Liver (tissue), 9 donors: ENCODE results near the gene KCNIP4. TPM values are rescaled to one million over a fixed set of nuclear protein-coding genes. Genes with fewer than 3 reads are reported as not detected.

Experiments
- DNase-seq: peaks from one replicate; pipeline ENCODE4 v3.0.0-alpha.2; 2017; ENCODE audit warnings: low spot score
- H3K27ac ChIP-seq, 2 donors: one replicate each; pipeline ENCODE4 v1.7.0; 2013; ENCODE audit warnings: inconsistent platforms in 2 of 2, low read length in 2 of 2, control low read depth in 1 of 2, low read depth in 1 of 2, mild to moderate bottlenecking in 1 of 2
- H3K27me3 ChIP-seq, 4 donors: one replicate each; pipeline versions ENCODE4 v1.6.1 to v1.7.0; 2013; ENCODE audit warnings: low read length in 3 of 4, inconsistent platforms in 1 of 4, mild to moderate bottlenecking in 1 of 4, moderate library complexity in 1 of 4; ENCODE audit not compliant: control insufficient read depth in 4 of 4, insufficient read depth in 4 of 4
- H3K36me3 ChIP-seq, 4 donors: one replicate each; pipeline versions ENCODE4 v1.6.1 to v1.7.0; 2013; ENCODE audit warnings: low read length in 3 of 4, mild to moderate bottlenecking in 3 of 4, low read depth in 1 of 4, moderate library complexity in 1 of 4; ENCODE audit not compliant: control insufficient read depth in 4 of 4, insufficient read depth in 3 of 4
- H3K4me1 ChIP-seq, 4 donors: one replicate each; pipeline versions ENCODE4 v1.6.1 to v1.7.0; 2013; ENCODE audit warnings: low read length in 3 of 4, mild to moderate bottlenecking in 3 of 4, moderate library complexity in 1 of 4; ENCODE audit not compliant: control insufficient read depth in 4 of 4, insufficient read depth in 4 of 4
- H3K4me3 ChIP-seq, 3 donors: one replicate each; pipeline versions ENCODE4 v1.6.1 to v1.7.0; 2013; ENCODE audit warnings: low read length in 3 of 3, control low read depth in 1 of 3, low read depth in 1 of 3, mild to moderate bottlenecking in 1 of 3
- H3K9ac ChIP-seq, 2 donors: one replicate each; pipeline ENCODE4 v1.7.0; 2013; ENCODE audit warnings: low read length in 2 of 2, mild to moderate bottlenecking in 2 of 2, moderate library complexity in 2 of 2, control low read depth in 1 of 2, low read depth in 1 of 2
- H3K9me3 ChIP-seq, 4 donors: one replicate each; pipeline versions ENCODE4 v1.6.1 to v1.7.0; 2013; ENCODE audit warnings: low read length in 3 of 4; ENCODE audit not compliant: control insufficient read depth in 4 of 4
- EGR1 ChIP-seq, 2 donors: IDR thresholded peaks; 2 replicates each; pipeline ENCODE4 v1.6.1; 2016 to 2018; ENCODE audit warnings: antibody characterized with exemption in 2 of 2, low read depth in 2 of 2
- FOXA1 ChIP-seq: IDR thresholded peaks from 2 replicates; pipeline ENCODE4 v1.6.1; 2016; ENCODE audit warnings: antibody characterized with exemption
- FOXA2 ChIP-seq: IDR thresholded peaks from 2 replicates; pipeline ENCODE4 v1.6.1; 2016; ENCODE audit warnings: antibody characterized with exemption
- GABPA ChIP-seq, 2 donors: IDR thresholded peaks in 1 of 2; conservative IDR thresholded peaks in 1 of 2; 2 replicates each; pipeline ENCODE4 v1.6.1; 2016; ENCODE audit warnings: antibody characterized with exemption in 2 of 2, mild to moderate bottlenecking in 1 of 2, moderate library complexity in 1 of 2
- HNF4A ChIP-seq, 2 donors: conservative IDR thresholded peaks; 2 replicates each; pipeline ENCODE4 v1.6.1; 2016; ENCODE audit warnings: antibody characterized with exemption in 2 of 2, mild to moderate bottlenecking in 2 of 2
- HNF4G ChIP-seq: IDR thresholded peaks from 2 replicates; pipeline ENCODE4 v1.6.1; 2016; ENCODE audit warnings: antibody characterized with exemption
- JUND ChIP-seq, 2 donors: IDR thresholded peaks; 2 replicates each; pipeline ENCODE4 v1.6.1; 2016; ENCODE audit warnings: antibody characterized with exemption in 2 of 2
- NR2F2 ChIP-seq: IDR thresholded peaks from 2 replicates; pipeline ENCODE4 v1.6.1; 2016; ENCODE audit warnings: antibody characterized with exemption
- RXRA ChIP-seq, 2 donors: IDR thresholded peaks; 2 replicates each; pipeline ENCODE4 v1.6.1; 2017 to 2018; ENCODE audit warnings: antibody characterized with exemption in 2 of 2, mild to moderate bottlenecking in 1 of 2
- TAF1 ChIP-seq: conservative IDR thresholded peaks from 2 replicates; pipeline ENCODE4 v1.6.1; 2016; ENCODE audit warnings: antibody characterized with exemption, mild to moderate bottlenecking
- YY1 ChIP-seq: IDR thresholded peaks from 2 replicates; pipeline ENCODE4 v1.6.1; 2016; ENCODE audit warnings: antibody characterized with exemption, mild to moderate bottlenecking
- WGBS: extraction: QIAGEN DNeasy Blood & Tissue Kit; methylation state at CpG from one replicate; pipeline ENCODE4 v1.1.7; 2013; 5-methylcytosine and 5-hydroxymethylcytosine counted together
- polyA plus RNA-seq, 2 donors: library from polyadenylated mRNA; stranded (reverse) in 1 of 2; unstranded in 1 of 2; fragments of 200-250 nt in 1 of 2; fragments of >200 nt in 1 of 2; fragmentation: Nextera tagmentation in 1 of 2; extraction: Ambion mirVana in 1 of 2; gene quantifications; one replicate each; pipeline versions ENCODE4 v1.2.1 to v1.2.3, GENCODE V29; 2013 to 2015
- total RNA-seq, 2 donors: library from RNA; depleted of rRNA; stranded (reverse); fragments of >200 nt; gene quantifications; one replicate each; pipeline ENCODE4 v1.2.3, GENCODE V29; 2014
- TF ChIP-seq, protein P1 (sequence below): fragments of 150-350 bp; IDR thresholded peaks from 2 replicates; pipeline ENCODE4 v1.5.1; 2017; ENCODE audit warnings: improper control_type of control experiment, low read depth, low read length; ENCODE audit not compliant: missing input control
- TF ChIP-seq, protein P2 (sequence below): IDR thresholded peaks from 2 replicates; pipeline ENCODE4 v1.6.1; 2016; ENCODE audit warnings: antibody characterized with exemption
- TF ChIP-seq, protein P3 (sequence below): IDR thresholded peaks from 2 replicates; pipeline ENCODE4 v1.6.1; 2016; ENCODE audit warnings: antibody characterized with exemption
- TF ChIP-seq, protein P4 (sequence below): IDR thresholded peaks from 2 replicates; pipeline ENCODE4 v1.6.1; 2016; ENCODE audit warnings: antibody characterized with exemption
- TF ChIP-seq, protein P5 (sequence below): IDR thresholded peaks from 2 replicates; pipeline ENCODE4 v1.6.1; 2016; ENCODE audit warnings: antibody characterized with exemption, mild to moderate bottlenecking
- donor health status: healthy.
- donor health status: healthy.
- donor health status: healthy.
- donor health status: healthy.
- donor health status: healthy.

The KCNIP4 gene
- total and polyA plus RNA-seq, 4 donors: 0.08 to 0.14 TPM; not detected in 2

DNA sequence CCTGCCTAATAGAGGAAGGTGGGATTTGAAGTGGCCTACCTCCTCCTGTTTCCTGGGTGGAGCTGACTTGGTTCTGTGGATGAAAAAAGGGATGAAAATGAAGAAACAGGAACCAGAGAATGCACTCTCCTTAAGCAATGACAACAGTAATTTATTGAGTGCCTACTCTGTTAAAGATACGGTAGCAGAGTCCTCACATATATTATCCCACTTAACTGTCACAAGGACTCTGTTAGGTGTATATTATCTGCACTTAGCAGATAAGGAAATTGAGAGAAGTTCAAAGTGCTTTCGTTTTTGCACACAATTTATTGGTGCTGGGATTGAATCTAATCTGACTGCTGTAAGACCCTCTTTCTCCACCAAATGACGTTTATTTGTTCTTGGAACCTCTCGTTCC lies 947.1 kb downstream of the KCNIP4 start:
- Histone ChIP-seq H3K4me1 (no peaks in the 10 kb centered on the region), H3K27ac (no peak overlapping the region), H3K36me3 (no peaks in the 10 kb centered on the region), H3K4me3 (no peak overlapping the region), H3K27me3 (peaks cover 0 to 2% (median 0%) of the 10 kb centered on the region in 4 donors), H3K9me3 (no peaks in the 10 kb centered on the region), H3K9ac (no peak overlapping the region)
- WGBS: 31% methylated on average over 4 of the region's 4 CpGs
- TF ChIP-seq TAF1 (no peak), HNF4G (no peak)
- DNase-seq: no peak

DNA sequence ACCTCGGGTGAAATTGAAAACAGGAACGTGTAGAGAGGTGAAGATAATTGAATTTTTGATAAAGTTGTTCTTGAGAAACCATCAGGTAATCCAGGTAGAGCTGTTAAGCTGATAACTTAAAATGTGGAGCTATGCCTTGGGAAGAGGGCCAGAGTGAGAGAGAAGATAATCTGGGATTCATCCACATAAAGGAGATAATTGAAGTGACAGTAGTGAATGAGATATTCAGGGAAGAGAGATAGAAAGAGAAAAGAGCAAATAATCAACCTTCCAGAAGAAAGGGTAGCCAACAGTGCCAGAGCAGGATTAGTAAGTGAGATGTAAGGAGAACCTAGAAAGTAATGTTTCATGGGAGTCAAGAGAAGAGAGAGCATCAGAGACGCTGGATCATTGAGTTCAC lies 950.7 kb downstream of the KCNIP4 start:
- Histone ChIP-seq H3K4me1 (no peaks in the 10 kb centered on the region), H3K9ac (no peak overlapping the region), H3K9me3 (peaks cover 0 to 3% (median 0%) of the 10 kb centered on the region in 4 donors), H3K27me3 (peaks cover 0 to 2% (median 0%) of the 10 kb centered on the region in 4 donors), H3K27ac (no peak overlapping the region), H3K36me3 (no peaks in the 10 kb centered on the region), H3K4me3 (no peak overlapping the region)
- DNase-seq: no peak
- no peak for TF ChIP-seq FOXA1
- TF ChIP-seq, protein P1, sequence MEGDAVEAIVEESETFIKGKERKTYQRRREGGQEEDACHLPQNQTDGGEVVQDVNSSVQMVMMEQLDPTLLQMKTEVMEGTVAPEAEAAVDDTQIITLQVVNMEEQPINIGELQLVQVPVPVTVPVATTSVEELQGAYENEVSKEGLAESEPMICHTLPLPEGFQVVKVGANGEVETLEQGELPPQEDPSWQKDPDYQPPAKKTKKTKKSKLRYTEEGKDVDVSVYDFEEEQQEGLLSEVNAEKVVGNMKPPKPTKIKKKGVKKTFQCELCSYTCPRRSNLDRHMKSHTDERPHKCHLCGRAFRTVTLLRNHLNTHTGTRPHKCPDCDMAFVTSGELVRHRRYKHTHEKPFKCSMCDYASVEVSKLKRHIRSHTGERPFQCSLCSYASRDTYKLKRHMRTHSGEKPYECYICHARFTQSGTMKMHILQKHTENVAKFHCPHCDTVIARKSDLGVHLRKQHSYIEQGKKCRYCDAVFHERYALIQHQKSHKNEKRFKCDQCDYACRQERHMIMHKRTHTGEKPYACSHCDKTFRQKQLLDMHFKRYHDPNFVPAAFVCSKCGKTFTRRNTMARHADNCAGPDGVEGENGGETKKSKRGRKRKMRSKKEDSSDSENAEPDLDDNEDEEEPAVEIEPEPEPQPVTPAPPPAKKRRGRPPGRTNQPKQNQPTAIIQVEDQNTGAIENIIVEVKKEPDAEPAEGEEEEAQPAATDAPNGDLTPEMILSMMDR: no peak
- TF ChIP-seq HNF4G: no peak
- TF ChIP-seq, protein P2, sequence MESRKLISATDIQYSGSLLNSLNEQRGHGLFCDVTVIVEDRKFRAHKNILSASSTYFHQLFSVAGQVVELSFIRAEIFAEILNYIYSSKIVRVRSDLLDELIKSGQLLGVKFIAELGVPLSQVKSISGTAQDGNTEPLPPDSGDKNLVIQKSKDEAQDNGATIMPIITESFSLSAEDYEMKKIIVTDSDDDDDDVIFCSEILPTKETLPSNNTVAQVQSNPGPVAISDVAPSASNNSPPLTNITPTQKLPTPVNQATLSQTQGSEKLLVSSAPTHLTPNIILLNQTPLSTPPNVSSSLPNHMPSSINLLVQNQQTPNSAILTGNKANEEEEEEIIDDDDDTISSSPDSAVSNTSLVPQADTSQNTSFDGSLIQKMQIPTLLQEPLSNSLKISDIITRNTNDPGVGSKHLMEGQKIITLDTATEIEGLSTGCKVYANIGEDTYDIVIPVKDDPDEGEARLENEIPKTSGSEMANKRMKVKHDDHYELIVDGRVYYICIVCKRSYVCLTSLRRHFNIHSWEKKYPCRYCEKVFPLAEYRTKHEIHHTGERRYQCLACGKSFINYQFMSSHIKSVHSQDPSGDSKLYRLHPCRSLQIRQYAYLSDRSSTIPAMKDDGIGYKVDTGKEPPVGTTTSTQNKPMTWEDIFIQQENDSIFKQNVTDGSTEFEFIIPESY: no peak
- TF ChIP-seq, protein P3, sequence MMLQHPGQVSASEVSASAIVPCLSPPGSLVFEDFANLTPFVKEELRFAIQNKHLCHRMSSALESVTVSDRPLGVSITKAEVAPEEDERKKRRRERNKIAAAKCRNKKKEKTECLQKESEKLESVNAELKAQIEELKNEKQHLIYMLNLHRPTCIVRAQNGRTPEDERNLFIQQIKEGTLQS: no peak
- no peak for TF ChIP-seq YY1
- TF ChIP-seq TAF1: no peak
- TF ChIP-seq FOXA2: no peak
- TF ChIP-seq, protein P4, sequence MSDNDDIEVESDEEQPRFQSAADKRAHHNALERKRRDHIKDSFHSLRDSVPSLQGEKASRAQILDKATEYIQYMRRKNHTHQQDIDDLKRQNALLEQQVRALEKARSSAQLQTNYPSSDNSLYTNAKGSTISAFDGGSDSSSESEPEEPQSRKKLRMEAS: no peak
- TF ChIP-seq HNF4A (conservative IDR thresholded peaks at IDR 0.05): no peak
- no peak for TF ChIP-seq RXRA (IDR thresholded peaks at IDR 0.05)
- TF ChIP-seq, protein P5, sequence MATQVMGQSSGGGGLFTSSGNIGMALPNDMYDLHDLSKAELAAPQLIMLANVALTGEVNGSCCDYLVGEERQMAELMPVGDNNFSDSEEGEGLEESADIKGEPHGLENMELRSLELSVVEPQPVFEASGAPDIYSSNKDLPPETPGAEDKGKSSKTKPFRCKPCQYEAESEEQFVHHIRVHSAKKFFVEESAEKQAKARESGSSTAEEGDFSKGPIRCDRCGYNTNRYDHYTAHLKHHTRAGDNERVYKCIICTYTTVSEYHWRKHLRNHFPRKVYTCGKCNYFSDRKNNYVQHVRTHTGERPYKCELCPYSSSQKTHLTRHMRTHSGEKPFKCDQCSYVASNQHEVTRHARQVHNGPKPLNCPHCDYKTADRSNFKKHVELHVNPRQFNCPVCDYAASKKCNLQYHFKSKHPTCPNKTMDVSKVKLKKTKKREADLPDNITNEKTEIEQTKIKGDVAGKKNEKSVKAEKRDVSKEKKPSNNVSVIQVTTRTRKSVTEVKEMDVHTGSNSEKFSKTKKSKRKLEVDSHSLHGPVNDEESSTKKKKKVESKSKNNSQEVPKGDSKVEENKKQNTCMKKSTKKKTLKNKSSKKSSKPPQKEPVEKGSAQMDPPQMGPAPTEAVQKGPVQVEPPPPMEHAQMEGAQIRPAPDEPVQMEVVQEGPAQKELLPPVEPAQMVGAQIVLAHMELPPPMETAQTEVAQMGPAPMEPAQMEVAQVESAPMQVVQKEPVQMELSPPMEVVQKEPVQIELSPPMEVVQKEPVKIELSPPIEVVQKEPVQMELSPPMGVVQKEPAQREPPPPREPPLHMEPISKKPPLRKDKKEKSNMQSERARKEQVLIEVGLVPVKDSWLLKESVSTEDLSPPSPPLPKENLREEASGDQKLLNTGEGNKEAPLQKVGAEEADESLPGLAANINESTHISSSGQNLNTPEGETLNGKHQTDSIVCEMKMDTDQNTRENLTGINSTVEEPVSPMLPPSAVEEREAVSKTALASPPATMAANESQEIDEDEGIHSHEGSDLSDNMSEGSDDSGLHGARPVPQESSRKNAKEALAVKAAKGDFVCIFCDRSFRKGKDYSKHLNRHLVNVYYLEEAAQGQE: no peak
- no peak for TF ChIP-seq JUND (IDR thresholded peaks at IDR 0.05)
- no peak for TF ChIP-seq GABPA (IDR thresholded peaks at IDR 0.05 in 1 of 2, conservative IDR thresholded peaks at IDR 0.05 in 1 of 2)
- no peak for TF ChIP-seq NR2F2
- no peak for TF ChIP-seq EGR1 (IDR thresholded peaks at IDR 0.05; ENCODE audit: low read depth in 2 of 2)
- 66% methylated on average over 3 of the region's 3 CpGs for WGBS
